HEK293 (cell line): Measurements from ENCODE around the gene PHACTR1.

Source experiments
- CTCF ChIA-PET: fragments of 350-600 bp; formaldehyde crosslinking; extraction: SDS; loops from one replicate; lab custom pipeline; 2021; ENCODE audit warnings: antibody characterized with exemption; lab: Yijun Ruan, JAX
- POLR2A ChIA-PET: fragments of 300-600 bp; formaldehyde crosslinking; extraction: SDS; loops from one replicate; lab custom pipeline; 2020; ENCODE audit warnings: antibody characterized with exemption, inconsistent platforms; lab: Yijun Ruan, JAX
- H3K27ac ChIP-seq: fragments of 200-500 bp; sonication (Bioruptor generic); 2 replicates; pipeline ENCODE4 v1.5.1; 2014; ENCODE audit warnings: low read depth, low read length, control low read depth, inconsistent platforms; ENCODE audit errors: extremely low read depth
- H3K36me3 ChIP-seq, 2 experiments: fragments of 200-500 bp in 1 of 2; sonication (Bioruptor generic) in 1 of 2; 1 replicate in 1 of 2; 2 replicates in 1 of 2; pipeline ENCODE4 v1.5.1; 2014 to 2017; ENCODE audit warnings: inconsistent platforms in 2 of 2, low read length in 2 of 2; ENCODE audit not compliant: control insufficient read depth in 2 of 2, insufficient read depth in 1 of 2
- H3K4me1 ChIP-seq: fragments of 200-500 bp; sonication (Bioruptor generic); 2 replicates; pipeline ENCODE4 v1.5.1; 2014; ENCODE audit warnings: mild to moderate bottlenecking, low read length, inconsistent platforms; ENCODE audit not compliant: control insufficient read depth, insufficient read depth
- H3K4me3 ChIP-seq: 2 replicates; pipeline ENCODE4 v1.5.1; 2011; ENCODE audit warnings: low read depth, mild to moderate bottlenecking, control low read depth, low read length, moderate library complexity
- H3K9me3 ChIP-seq: fragments of 200-500 bp; sonication (Bioruptor generic); 2 replicates; pipeline ENCODE4 v1.5.1; 2014; ENCODE audit warnings: low read depth, low read length, inconsistent platforms; ENCODE audit not compliant: control insufficient read depth, insufficient read depth
- GLI2 ChIP-seq: fragments of 450-650 bp; formaldehyde crosslinking; IDR thresholded peaks from 2 replicates; pipeline ENCODE4; 2017; ENCODE audit warnings: missing biosample characterization, missing genetic modification characterization, low read depth, borderline replicate concordance
- HOXA7 ChIP-seq: sonication (generic); formaldehyde crosslinking; IDR thresholded peaks from 2 replicates; pipeline ENCODE4 v1.8.1; 2022; ENCODE audit warnings: missing genetic modification reagents, borderline replicate concordance
- IKZF3 ChIP-seq: fragments of 450-650 bp; IDR thresholded peaks from 2 replicates; pipeline ENCODE4 v1.5.0; 2018; ENCODE audit warnings: missing biosample characterization, mild to moderate bottlenecking, missing genetic modification characterization, moderate library complexity
- PRDM1 ChIP-seq: fragments of 450-650 bp; formaldehyde crosslinking; IDR thresholded peaks from 2 replicates; pipeline ENCODE4; 2016; ENCODE audit warnings: missing biosample characterization, missing genetic modification characterization
- ZIC2 ChIP-seq: fragments of 450-650 bp; formaldehyde crosslinking; IDR thresholded peaks from 2 replicates; pipeline ENCODE4 v1.5.1; 2016; ENCODE audit warnings: missing biosample characterization, missing genetic modification characterization
- ZNF138 ChIP-seq: fragments of 450-650 bp; formaldehyde crosslinking; IDR thresholded peaks from 2 replicates; pipeline ENCODE4 v1.5.1; 2016; ENCODE audit warnings: missing biosample characterization, missing genetic modification characterization, borderline replicate concordance
- ZNF140 ChIP-seq: fragments of 450-650 bp; formaldehyde crosslinking; IDR thresholded peaks from 2 replicates; pipeline ENCODE4 v1.5.1; 2016; ENCODE audit warnings: missing biosample characterization, missing genetic modification characterization
- ZNF2 ChIP-seq: fragments of 450-650 bp; formaldehyde crosslinking; IDR thresholded peaks from 2 replicates; pipeline ENCODE4 v1.5.1; 2016; ENCODE audit warnings: missing biosample characterization, missing genetic modification characterization
- ZNF24 ChIP-seq: fragments of 450-650 bp; formaldehyde crosslinking; IDR thresholded peaks from 2 replicates; pipeline ENCODE4 v1.5.1; 2016; ENCODE audit warnings: missing biosample characterization, missing genetic modification characterization
- ZNF350 ChIP-seq: fragments of 450-650 bp; formaldehyde crosslinking; IDR thresholded peaks from 2 replicates; pipeline ENCODE4 v1.5.0; 2017; ENCODE audit warnings: missing biosample characterization, mild to moderate bottlenecking, missing genetic modification characterization
- ZNF37A ChIP-seq: fragments of 450-650 bp; IDR thresholded peaks from 2 replicates; pipeline ENCODE4 v1.5.1; 2018; ENCODE audit warnings: missing biosample characterization, missing genetic modification characterization
- ZNF596 ChIP-seq: fragments of 450-650 bp; IDR thresholded peaks from 2 replicates; pipeline ENCODE4 v1.5.0; 2018; ENCODE audit warnings: missing biosample characterization, mild to moderate bottlenecking, missing genetic modification characterization, moderate library complexity
- ZNF692 ChIP-seq: fragments of 450-650 bp; formaldehyde crosslinking; IDR thresholded peaks from 2 replicates; pipeline ENCODE4 v1.5.1; 2016; ENCODE audit warnings: missing biosample characterization, missing genetic modification characterization
- ZNF747 ChIP-seq: fragments of 450-650 bp; formaldehyde crosslinking; IDR thresholded peaks from 2 replicates; pipeline ENCODE4 v1.5.1; 2016; ENCODE audit warnings: missing biosample characterization, missing genetic modification characterization
- TF ChIP-seq, protein P1 (sequence below): fragments of 450-650 bp; formaldehyde crosslinking; IDR thresholded peaks from 2 replicates; pipeline ENCODE4 v1.5.1; 2016; ENCODE audit warnings: missing biosample characterization, missing genetic modification characterization
- TF ChIP-seq, protein P2 (sequence below): fragments of 450-650 bp; formaldehyde crosslinking; IDR thresholded peaks from 2 replicates; pipeline ENCODE4 v1.5.1; 2016; ENCODE audit warnings: missing biosample characterization, missing genetic modification characterization
- TF ChIP-seq, protein P3 (sequence below): fragments of 450-650 bp; formaldehyde crosslinking; IDR thresholded peaks from 2 replicates; pipeline ENCODE4 v1.5.1; 2017; ENCODE audit warnings: missing biosample characterization, missing genetic modification characterization
- TF ChIP-seq, protein P4 (sequence below): fragments of 450-650 bp; formaldehyde crosslinking; IDR thresholded peaks from 2 replicates; pipeline ENCODE4 v1.5.1; 2016; ENCODE audit warnings: missing biosample characterization, missing genetic modification characterization, low read depth

Gene PHACTR1

DNA sequence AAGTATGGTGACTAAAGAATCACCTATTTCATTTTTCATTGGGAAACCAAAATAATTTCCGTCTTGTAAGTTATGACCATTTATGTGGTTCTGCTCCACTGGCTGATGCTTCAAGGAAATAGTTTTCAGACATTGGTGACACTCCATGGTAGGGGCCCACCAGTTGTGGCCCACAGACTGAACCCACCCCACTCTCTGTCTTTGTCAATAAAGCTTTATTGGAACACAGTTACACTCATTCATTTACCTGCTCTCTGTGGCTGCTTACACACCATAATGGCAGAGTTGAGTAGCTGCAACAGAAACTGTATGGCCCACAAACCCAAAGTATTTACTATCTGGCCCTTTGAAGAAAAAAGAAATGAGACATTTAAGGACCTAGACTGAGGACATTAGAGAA lies 533.2 kb downstream of the PHACTR1 start:
- POLR2A ChIA-PET = no interaction called here
- Histone ChIP-seq H3K4me3 (no peak overlapping the region), H3K27ac (no peak overlapping the region), H3K9me3 (no peaks in the 10 kb centered on the region), H3K4me1 (peaks cover 14% of the 10 kb centered on the region), H3K36me3 (no peaks in the 10 kb centered on the region)
- CTCF ChIA-PET = interaction anchor here (0.6 kb wide), 1 partner anchor 11 kb away, joined by 4 read pairs; no protein-coding TSS in a partner anchor
- TF ChIP-seq ZNF747 (tag by site-specific recombination) (no peak), ZNF692 (tag by site-specific recombination) (0 out of 2 replicates have a peak, but pooled peaks have one; percentile 11)

- H3K4me1 ChIP-seq = peaks cover 14% of the 10 kb centered on the region
- no peak overlapping the region for H3K4me3 ChIP-seq
- no peaks in the 10 kb centered on the region for H3K36me3 ChIP-seq
- no peak for TF ChIP-seq ZNF24 (tag by site-specific recombination)
- TF ChIP-seq ZNF140 = no peak
- TF ChIP-seq HOXA7 = no peak
- TF ChIP-seq, all 188 proteins: peak for 0
- ChIA-PET POLR2A (no interaction called here), CTCF (interaction anchor here (0.6 to 1.1 kb wide), 3 partner anchors 24 to 321 kb away, joined by 3 read pairs; no protein-coding TSS in a partner anchor)
- Histone ChIP-seq H3K9me3 (no peaks in the 10 kb centered on the region), H3K27ac (no peak overlapping the region)
Observed at GRCh38 chr6:13250703-13251102, 534.1 kb downstream of the PHACTR1 start.

DNA sequence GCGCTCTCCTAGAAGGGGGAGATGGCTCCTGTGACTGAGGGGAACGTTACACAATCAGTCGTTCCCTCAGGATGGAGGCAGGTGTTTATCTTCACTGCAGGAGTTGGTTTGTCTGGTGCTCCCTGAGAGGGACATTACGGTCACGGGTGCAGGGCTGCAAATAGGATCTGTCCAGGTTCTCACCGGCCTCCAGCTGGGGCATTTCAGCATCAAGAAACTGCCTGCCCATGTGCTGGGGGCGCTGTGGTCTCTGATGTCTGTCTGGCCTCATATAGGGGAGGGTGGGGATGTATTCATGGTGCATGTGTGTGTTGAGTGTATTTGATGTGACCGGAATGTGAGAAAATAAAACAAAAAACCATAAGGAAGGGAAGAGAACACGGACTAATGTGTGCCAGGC lies 534.7 kb downstream of the PHACTR1 start:
- ChIA-PET CTCF (interaction anchor here (0.6 to 1.1 kb wide), 3 partner anchors 24 to 322 kb away, joined by 3 read pairs; no protein-coding TSS in a partner anchor), POLR2A (no interaction called here)
- Histone ChIP-seq H3K4me3 (no peak overlapping the region), H3K4me1 (peaks cover 14% of the 10 kb centered on the region), H3K9me3 (no peaks in the 10 kb centered on the region), H3K36me3 (no peaks in the 10 kb centered on the region), H3K27ac (no peak overlapping the region)
- TF ChIP-seq, protein P1, sequence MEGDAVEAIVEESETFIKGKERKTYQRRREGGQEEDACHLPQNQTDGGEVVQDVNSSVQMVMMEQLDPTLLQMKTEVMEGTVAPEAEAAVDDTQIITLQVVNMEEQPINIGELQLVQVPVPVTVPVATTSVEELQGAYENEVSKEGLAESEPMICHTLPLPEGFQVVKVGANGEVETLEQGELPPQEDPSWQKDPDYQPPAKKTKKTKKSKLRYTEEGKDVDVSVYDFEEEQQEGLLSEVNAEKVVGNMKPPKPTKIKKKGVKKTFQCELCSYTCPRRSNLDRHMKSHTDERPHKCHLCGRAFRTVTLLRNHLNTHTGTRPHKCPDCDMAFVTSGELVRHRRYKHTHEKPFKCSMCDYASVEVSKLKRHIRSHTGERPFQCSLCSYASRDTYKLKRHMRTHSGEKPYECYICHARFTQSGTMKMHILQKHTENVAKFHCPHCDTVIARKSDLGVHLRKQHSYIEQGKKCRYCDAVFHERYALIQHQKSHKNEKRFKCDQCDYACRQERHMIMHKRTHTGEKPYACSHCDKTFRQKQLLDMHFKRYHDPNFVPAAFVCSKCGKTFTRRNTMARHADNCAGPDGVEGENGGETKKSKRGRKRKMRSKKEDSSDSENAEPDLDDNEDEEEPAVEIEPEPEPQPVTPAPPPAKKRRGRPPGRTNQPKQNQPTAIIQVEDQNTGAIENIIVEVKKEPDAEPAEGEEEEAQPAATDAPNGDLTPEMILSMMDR (tag by site-specific recombination) = peak; percentile 44; the same call in 1 of the 2 replicates
- peak; percentile 87 for TF ChIP-seq ZIC2 (tag by site-specific recombination)
- TF ChIP-seq, protein P2, sequence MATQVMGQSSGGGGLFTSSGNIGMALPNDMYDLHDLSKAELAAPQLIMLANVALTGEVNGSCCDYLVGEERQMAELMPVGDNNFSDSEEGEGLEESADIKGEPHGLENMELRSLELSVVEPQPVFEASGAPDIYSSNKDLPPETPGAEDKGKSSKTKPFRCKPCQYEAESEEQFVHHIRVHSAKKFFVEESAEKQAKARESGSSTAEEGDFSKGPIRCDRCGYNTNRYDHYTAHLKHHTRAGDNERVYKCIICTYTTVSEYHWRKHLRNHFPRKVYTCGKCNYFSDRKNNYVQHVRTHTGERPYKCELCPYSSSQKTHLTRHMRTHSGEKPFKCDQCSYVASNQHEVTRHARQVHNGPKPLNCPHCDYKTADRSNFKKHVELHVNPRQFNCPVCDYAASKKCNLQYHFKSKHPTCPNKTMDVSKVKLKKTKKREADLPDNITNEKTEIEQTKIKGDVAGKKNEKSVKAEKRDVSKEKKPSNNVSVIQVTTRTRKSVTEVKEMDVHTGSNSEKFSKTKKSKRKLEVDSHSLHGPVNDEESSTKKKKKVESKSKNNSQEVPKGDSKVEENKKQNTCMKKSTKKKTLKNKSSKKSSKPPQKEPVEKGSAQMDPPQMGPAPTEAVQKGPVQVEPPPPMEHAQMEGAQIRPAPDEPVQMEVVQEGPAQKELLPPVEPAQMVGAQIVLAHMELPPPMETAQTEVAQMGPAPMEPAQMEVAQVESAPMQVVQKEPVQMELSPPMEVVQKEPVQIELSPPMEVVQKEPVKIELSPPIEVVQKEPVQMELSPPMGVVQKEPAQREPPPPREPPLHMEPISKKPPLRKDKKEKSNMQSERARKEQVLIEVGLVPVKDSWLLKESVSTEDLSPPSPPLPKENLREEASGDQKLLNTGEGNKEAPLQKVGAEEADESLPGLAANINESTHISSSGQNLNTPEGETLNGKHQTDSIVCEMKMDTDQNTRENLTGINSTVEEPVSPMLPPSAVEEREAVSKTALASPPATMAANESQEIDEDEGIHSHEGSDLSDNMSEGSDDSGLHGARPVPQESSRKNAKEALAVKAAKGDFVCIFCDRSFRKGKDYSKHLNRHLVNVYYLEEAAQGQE = peak; percentile 20; the same call in 1 of the 2 replicates
- TF ChIP-seq ZNF350 (tag by site-specific recombination) = no peak

GRCh38 chr6:13252790-13253189 lies 536.2 kb downstream of the PHACTR1 start:
- Histone ChIP-seq H3K4me3 (no peak overlapping the region), H3K27ac (no peak overlapping the region), H3K36me3 (no peaks in the 10 kb centered on the region), H3K9me3 (no peaks in the 10 kb centered on the region), H3K4me1 (peaks cover 11% of the 10 kb centered on the region)
- CTCF ChIA-PET = interaction anchor here (0.7 kb wide), 1 partner anchor 13 kb away, joined by 3 read pairs; no protein-coding TSS in a partner anchor
- TF ChIP-seq ZNF596 (tag by site-specific recombination) = no peak
- TF ChIP-seq PRDM1 = no peak
- TF ChIP-seq, protein P3, sequence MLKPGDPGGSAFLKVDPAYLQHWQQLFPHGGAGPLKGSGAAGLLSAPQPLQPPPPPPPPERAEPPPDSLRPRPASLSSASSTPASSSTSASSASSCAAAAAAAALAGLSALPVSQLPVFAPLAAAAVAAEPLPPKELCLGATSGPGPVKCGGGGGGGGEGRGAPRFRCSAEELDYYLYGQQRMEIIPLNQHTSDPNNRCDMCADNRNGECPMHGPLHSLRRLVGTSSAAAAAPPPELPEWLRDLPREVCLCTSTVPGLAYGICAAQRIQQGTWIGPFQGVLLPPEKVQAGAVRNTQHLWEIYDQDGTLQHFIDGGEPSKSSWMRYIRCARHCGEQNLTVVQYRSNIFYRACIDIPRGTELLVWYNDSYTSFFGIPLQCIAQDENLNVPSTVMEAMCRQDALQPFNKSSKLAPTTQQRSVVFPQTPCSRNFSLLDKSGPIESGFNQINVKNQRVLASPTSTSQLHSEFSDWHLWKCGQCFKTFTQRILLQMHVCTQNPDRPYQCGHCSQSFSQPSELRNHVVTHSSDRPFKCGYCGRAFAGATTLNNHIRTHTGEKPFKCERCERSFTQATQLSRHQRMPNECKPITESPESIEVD (tag by site-specific recombination) = no peak
- TF ChIP-seq, protein P4, sequence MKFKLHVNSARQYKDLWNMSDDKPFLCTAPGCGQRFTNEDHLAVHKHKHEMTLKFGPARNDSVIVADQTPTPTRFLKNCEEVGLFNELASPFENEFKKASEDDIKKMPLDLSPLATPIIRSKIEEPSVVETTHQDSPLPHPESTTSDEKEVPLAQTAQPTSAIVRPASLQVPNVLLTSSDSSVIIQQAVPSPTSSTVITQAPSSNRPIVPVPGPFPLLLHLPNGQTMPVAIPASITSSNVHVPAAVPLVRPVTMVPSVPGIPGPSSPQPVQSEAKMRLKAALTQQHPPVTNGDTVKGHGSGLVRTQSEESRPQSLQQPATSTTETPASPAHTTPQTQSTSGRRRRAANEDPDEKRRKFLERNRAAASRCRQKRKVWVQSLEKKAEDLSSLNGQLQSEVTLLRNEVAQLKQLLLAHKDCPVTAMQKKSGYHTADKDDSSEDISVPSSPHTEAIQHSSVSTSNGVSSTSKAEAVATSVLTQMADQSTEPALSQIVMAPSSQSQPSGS (tag by site-specific recombination) = no peak
- TF ChIP-seq IKZF3 (tag by site-specific recombination) = no peak
- TF ChIP-seq ZNF37A (tag by site-specific recombination) = no peak
- TF ChIP-seq ZNF138 = no peak
- no peak for TF ChIP-seq ZNF140
- TF ChIP-seq ZNF2 (tag by site-specific recombination) = no peak
- no peak for TF ChIP-seq GLI2 (tag by site-specific recombination)
- POLR2A ChIA-PET = no interaction called here
